ENCODE measurements around the gene POMT2.

DNA sequence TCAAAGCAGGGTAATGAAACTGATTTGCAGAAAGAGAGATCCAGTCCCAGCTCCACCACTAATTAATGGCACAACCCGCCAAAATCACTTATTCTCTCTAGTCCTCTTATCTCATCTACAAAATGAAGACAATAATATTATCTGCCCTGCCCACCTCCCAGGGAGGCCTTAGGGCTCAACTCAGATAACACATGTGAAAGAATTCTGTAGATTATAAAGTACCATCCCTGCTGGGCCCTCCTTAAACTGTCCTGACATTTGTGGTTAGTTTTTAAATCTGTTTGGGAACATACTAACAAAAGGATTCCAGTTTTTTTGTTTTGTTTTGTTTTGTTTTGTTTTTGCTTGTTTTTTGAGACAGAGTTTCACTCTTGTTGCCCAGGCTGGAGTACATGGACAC lies 7.3 kb downstream of the POMT2 start:
- TF ChIP-seq, protein P1, sequence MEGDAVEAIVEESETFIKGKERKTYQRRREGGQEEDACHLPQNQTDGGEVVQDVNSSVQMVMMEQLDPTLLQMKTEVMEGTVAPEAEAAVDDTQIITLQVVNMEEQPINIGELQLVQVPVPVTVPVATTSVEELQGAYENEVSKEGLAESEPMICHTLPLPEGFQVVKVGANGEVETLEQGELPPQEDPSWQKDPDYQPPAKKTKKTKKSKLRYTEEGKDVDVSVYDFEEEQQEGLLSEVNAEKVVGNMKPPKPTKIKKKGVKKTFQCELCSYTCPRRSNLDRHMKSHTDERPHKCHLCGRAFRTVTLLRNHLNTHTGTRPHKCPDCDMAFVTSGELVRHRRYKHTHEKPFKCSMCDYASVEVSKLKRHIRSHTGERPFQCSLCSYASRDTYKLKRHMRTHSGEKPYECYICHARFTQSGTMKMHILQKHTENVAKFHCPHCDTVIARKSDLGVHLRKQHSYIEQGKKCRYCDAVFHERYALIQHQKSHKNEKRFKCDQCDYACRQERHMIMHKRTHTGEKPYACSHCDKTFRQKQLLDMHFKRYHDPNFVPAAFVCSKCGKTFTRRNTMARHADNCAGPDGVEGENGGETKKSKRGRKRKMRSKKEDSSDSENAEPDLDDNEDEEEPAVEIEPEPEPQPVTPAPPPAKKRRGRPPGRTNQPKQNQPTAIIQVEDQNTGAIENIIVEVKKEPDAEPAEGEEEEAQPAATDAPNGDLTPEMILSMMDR (IDR thresholded peaks at IDR 0.05; ENCODE audit: low read depth, low read length, poor library complexity, severe bottlenecking), result no peak
- no peak for TF ChIP-seq EZH2phosphoT487 (IDR thresholded peaks at IDR 0.05; ENCODE audit: borderline replicate concordance, low read length)
